GM12801 (cell line): ENCODE results near the gene SMAD6.

Source experiments
- CTCF ChIP-seq: IDR thresholded peaks from one replicate; pipeline ENCODE4 v1.5.1; 2011; ENCODE audit warnings: control low read depth; ENCODE audit not compliant: insufficient read length; ENCODE audit errors: extremely low read depth

Gene SMAD6

GRCh38 chr15:66711260-66711659 lies 9.2 kb downstream of the SMAD6 start:
- TF ChIP-seq CTCF = no peak

GRCh38 chr15:66711862-66712261 lies 9.8 kb downstream of the SMAD6 start:
- no peak for TF ChIP-seq CTCF

- TF ChIP-seq CTCF = no peak
These were observed 11.9 kb downstream of the SMAD6 start for GRCh38 chr15:66713843-66714508.

- no peak for TF ChIP-seq CTCF
These were observed 12.5 kb downstream of the SMAD6 start for GRCh38 chr15:66714543-66714981.

GRCh38 chr15:66715181-66715624 lies 13.2 kb downstream of the SMAD6 start:
- no peak for TF ChIP-seq CTCF

- TF ChIP-seq CTCF = no peak
These were observed 14.0 kb downstream of the SMAD6 start for GRCh38 chr15:66715720-66716655.

- no peak for TF ChIP-seq CTCF
These were observed 14.6 kb downstream of the SMAD6 start for GRCh38 chr15:66716656-66717020.
